ENCODE measurements around the gene PACSIN3.
"Not testable (repeated sequence)": the region's sequence is repeated elsewhere in the genome, so short reads cannot be mapped to it uniquely, and the experiment has no call there.

The PACSIN3 gene

GRCh38 chr11:47198161-47198560, 11.9 kb upstream of the PACSIN3 start:
- DNase-seq (ENCODE audit: low read depth in 4 of 4, low spot score in 1 of 4): not testable (repeated sequence)

- no peak for DNase-seq (ENCODE audit: low read depth in 4 of 4, low spot score in 1 of 4)
These were observed 5.9 kb upstream of the PACSIN3 start for GRCh38 chr11:47192111-47192510.

GRCh38 chr11:47191137-47191536, 4.9 kb upstream of the PACSIN3 start:
- DNase-seq (ENCODE audit: low read depth in 4 of 4, low spot score in 1 of 4): not testable (repeated sequence)

- DNase-seq (ENCODE audit: low read depth in 4 of 4, low spot score in 1 of 4): no peak
These were observed 3.0 kb upstream of the PACSIN3 start for GRCh38 chr11:47189100-47189834.

- DNase-seq (ENCODE audit: low read depth in 4 of 4, low spot score in 1 of 4): no peak
These were observed 2.0 kb upstream of the PACSIN3 start for GRCh38 chr11:47188259-47188658.

- DNase-seq (ENCODE audit: low read depth in 4 of 4, low spot score in 1 of 4): no peak
These were observed 1.5 kb upstream of the PACSIN3 start for GRCh38 chr11:47187723-47188122.

- DNase-seq (ENCODE audit: low read depth in 4 of 4, low spot score in 1 of 4): peak in 1 of 4 experiments; percentile 51
These were observed 764 bp upstream of the PACSIN3 start for GRCh38 chr11:47186700-47187695.

GRCh38 chr11:47185305-47186075, 744 bp downstream of the PACSIN3 start:
- no peak for DNase-seq (ENCODE audit: low read depth in 4 of 4, low spot score in 1 of 4)

- DNase-seq (ENCODE audit: low read depth in 4 of 4, low spot score in 1 of 4): no peak
These were observed 1.4 kb downstream of the PACSIN3 start for GRCh38 chr11:47184711-47185304.

GRCh38 chr11:47183969-47184368, 2.3 kb downstream of the PACSIN3 start:
- DNase-seq (ENCODE audit: low read depth in 4 of 4, low spot score in 1 of 4): no peak

- DNase-seq (ENCODE audit: low read depth in 4 of 4, low spot score in 1 of 4): no peak
These were observed 3.0 kb downstream of the PACSIN3 start for GRCh38 chr11:47183031-47183856.

GRCh38 chr11:47182380-47182779, 3.9 kb downstream of the PACSIN3 start:
- DNase-seq (ENCODE audit: low read depth in 4 of 4, low spot score in 1 of 4): no peak

- no peak for DNase-seq (ENCODE audit: low read depth in 4 of 4, low spot score in 1 of 4)
These were observed 5.0 kb downstream of the PACSIN3 start for GRCh38 chr11:47181271-47181670.

GRCh38 chr11:47180006-47180787, 6.0 kb downstream of the PACSIN3 start:
- DNase-seq (ENCODE audit: low read depth in 4 of 4, low spot score in 1 of 4): no peak

GRCh38 chr11:47179655-47179991, 6.6 kb downstream of the PACSIN3 start:
- DNase-seq (ENCODE audit: low read depth in 4 of 4, low spot score in 1 of 4): no peak

- DNase-seq (ENCODE audit: low read depth in 4 of 4, low spot score in 1 of 4): no peak
These were observed 7.2 kb downstream of the PACSIN3 start for GRCh38 chr11:47178737-47179654.

- no peak for DNase-seq (ENCODE audit: low read depth in 4 of 4, low spot score in 1 of 4)
These were observed 7.9 kb downstream of the PACSIN3 start for GRCh38 chr11:47178316-47178715.

- DNase-seq (ENCODE audit: low read depth in 4 of 4, low spot score in 1 of 4): no peak
These were observed 8.4 kb downstream of the PACSIN3 start for GRCh38 chr11:47177846-47178245.
